Caco-2 (cell line): ENCODE results near the gene FUT7. TPM values are rescaled to one million over a fixed set of nuclear protein-coding genes. Genes with fewer than 3 reads are reported as not detected.

Experiments used
- BruUV-seq: library from RNA; stranded (reverse); fragments of 400-500 nt; replicated peaks from 2 replicates; lab custom pipeline; 2021; lab: Mats Ljungman, UMichigan
- CTCF ChIA-PET: fragments of 300-600 bp; sonication (Branson Sonifier 250); formaldehyde crosslinking; loops from one replicate; lab custom pipeline; 2022; ENCODE audit warnings: antibody characterized with exemption; lab: Charles Lee
- POLR2A ChIA-PET: fragments of 300-600 bp; sonication (Branson Sonifier 250); formaldehyde crosslinking; loops from one replicate; lab custom pipeline; 2022; ENCODE audit warnings: antibody characterized with exemption; lab: Charles Lee
- DNase-seq, 2 experiments: peaks; one replicate each; pipeline versions ENCODE4 v3.0.0 to v3.0.0-alpha.2; 2020 to 2022
- H3K27me3 ChIP-seq: replicated peaks from 2 replicates; pipeline ENCODE4 v1.6.0; 2011; ENCODE audit warnings: low read length; ENCODE audit not compliant: control insufficient read depth, insufficient read depth
- H3K36me3 ChIP-seq: 2 replicates; pipeline ENCODE4 v1.5.1; 2011; ENCODE audit warnings: low read length; ENCODE audit not compliant: control insufficient read depth, insufficient read depth
- H3K4me1 ChIP-seq: fragments of 250-450 bp; sonication (Bioruptor Pico); 2 replicates; pipeline ENCODE4 v1.5.1; 2020; ENCODE audit warnings: mild to moderate bottlenecking
- H3K4me3 ChIP-seq: 2 replicates; pipeline ENCODE4 v1.5.1; 2011; ENCODE audit warnings: low read depth, mild to moderate bottlenecking, control low read depth, low read length
- H3K9me3 ChIP-seq: fragments of 250-450 bp; sonication (Bioruptor Pico); 2 replicates; pipeline ENCODE4 v1.5.1; 2020; ENCODE audit warnings: mild to moderate bottlenecking, moderate library complexity
- H3K27ac Mint-ChIP-seq: one replicate; pipeline ENCODE4 v1.8.0; 2022; ENCODE audit warnings: mixed read lengths; ENCODE audit not compliant: unreplicated experiment
- H3K27me3 Mint-ChIP-seq: one replicate; pipeline ENCODE4 v1.8.0; 2022; ENCODE audit warnings: mixed read lengths; ENCODE audit not compliant: insufficient read depth, unreplicated experiment
- H3K36me3 Mint-ChIP-seq: one replicate; pipeline ENCODE4 v1.8.0; 2022; ENCODE audit warnings: mild to moderate bottlenecking, mixed read lengths; ENCODE audit not compliant: insufficient read depth, unreplicated experiment
- H3K4me1 Mint-ChIP-seq: one replicate; pipeline ENCODE4 v1.8.0; 2022; ENCODE audit warnings: low read depth, mixed read lengths; ENCODE audit not compliant: unreplicated experiment
- H3K4me3 Mint-ChIP-seq: one replicate; pipeline ENCODE4 v1.8.0; 2022; ENCODE audit warnings: mild to moderate bottlenecking, moderate library complexity, mixed read lengths; ENCODE audit not compliant: unreplicated experiment
- H3K9me3 Mint-ChIP-seq: one replicate; pipeline ENCODE4 v1.8.0; 2022; ENCODE audit warnings: mixed read lengths; ENCODE audit not compliant: unreplicated experiment
- intact Hi-C: fragments of 100-400 bp; cut with micrococcal nuclease; formaldehyde crosslinking; loops from one replicate; pipeline ENCODE4 v1.10.0; 2022; ENCODE audit not compliant: unreplicated experiment
- total RNA-seq: library from RNA; stranded (reverse); gene quantifications from 2 replicates; pipeline ENCODE4 v1.2.3, GENCODE V29; 2022
- TF ChIP-seq, protein P1 (sequence below), 2 experiments: fragments of 200-600 bp in 1 of 2; IDR thresholded peaks; 1 replicate in 1 of 2; 2 replicates in 1 of 2; pipeline versions ENCODE4 v1.5.1 to v1.8.0; 2011 to 2022; ENCODE audit warnings: antibody characterized with exemption in 1 of 2, control low read depth in 1 of 2, inconsistent platforms in 1 of 2, low read depth in 1 of 2, low read length in 1 of 2, mild to moderate bottlenecking in 1 of 2, moderate library complexity in 1 of 2; ENCODE audit not compliant: insufficient read depth in 1 of 2, severe bottlenecking in 1 of 2, unreplicated experiment in 1 of 2

FUT7 gene
- total RNA-seq, 1 experiment from 2014 or later, result not detected

DNA sequence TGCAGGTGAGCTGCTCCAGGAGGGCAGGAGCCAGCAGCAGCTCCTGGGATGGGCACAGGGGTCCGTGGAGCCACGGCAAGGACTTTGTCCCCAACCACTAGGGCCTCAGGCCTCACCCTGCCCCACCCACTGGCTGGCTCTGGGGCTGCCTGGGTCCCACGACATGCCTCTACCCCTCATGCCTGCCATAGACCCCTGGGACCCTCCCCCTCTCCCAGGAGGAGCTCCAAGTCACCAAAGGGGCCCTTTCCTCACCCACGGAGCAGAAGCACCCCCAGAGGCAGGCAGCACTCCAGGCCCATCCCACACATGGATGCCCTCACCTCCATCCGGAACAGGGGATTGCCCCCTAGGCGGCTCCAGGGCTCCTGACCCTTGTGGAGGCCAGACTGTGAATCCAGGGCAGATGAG lies 10.3 kb downstream of the FUT7 start:
- peak overlapping the region; percentile 39 for H3K27ac Mint-ChIP-seq
- peaks cover 18% of the 10 kb centered on the region for H3K36me3 Mint-ChIP-seq
- no peaks in the 10 kb centered on the region for H3K9me3 ChIP-seq
- H3K27me3 Mint-ChIP-seq, result no peaks in the 10 kb centered on the region
- H3K4me3 Mint-ChIP-seq, result no peak overlapping the region
- DNase-seq, result no peak
- H3K9me3 Mint-ChIP-seq, result no peaks in the 10 kb centered on the region
- intact Hi-C loops, result no loop called here
- H3K4me1 Mint-ChIP-seq, result peaks cover 4% of the 10 kb centered on the region
- H3K4me1 ChIP-seq, result peaks cover 6% of the 10 kb centered on the region
- no peak overlapping the region for H3K4me3 ChIP-seq
- TF ChIP-seq, protein P1, sequence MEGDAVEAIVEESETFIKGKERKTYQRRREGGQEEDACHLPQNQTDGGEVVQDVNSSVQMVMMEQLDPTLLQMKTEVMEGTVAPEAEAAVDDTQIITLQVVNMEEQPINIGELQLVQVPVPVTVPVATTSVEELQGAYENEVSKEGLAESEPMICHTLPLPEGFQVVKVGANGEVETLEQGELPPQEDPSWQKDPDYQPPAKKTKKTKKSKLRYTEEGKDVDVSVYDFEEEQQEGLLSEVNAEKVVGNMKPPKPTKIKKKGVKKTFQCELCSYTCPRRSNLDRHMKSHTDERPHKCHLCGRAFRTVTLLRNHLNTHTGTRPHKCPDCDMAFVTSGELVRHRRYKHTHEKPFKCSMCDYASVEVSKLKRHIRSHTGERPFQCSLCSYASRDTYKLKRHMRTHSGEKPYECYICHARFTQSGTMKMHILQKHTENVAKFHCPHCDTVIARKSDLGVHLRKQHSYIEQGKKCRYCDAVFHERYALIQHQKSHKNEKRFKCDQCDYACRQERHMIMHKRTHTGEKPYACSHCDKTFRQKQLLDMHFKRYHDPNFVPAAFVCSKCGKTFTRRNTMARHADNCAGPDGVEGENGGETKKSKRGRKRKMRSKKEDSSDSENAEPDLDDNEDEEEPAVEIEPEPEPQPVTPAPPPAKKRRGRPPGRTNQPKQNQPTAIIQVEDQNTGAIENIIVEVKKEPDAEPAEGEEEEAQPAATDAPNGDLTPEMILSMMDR (IDR thresholded peaks at IDR 0.05; ENCODE audit: insufficient read depth in 1 of 2, low read depth in 1 of 2, low read length in 1 of 2, severe bottlenecking in 1 of 2, unreplicated experiment in 1 of 2), result no peak
- POLR2A ChIA-PET, result no interaction called here
- CTCF ChIA-PET, result interaction anchor here (0.8 to 2.0 kb wide), 3 partner anchors 10 to 46 kb away, joined by 3 to 7 read pairs (median 4); partner anchors contain the start of gene FUT7
- H3K36me3 ChIP-seq, result peaks cover 1% of the 10 kb centered on the region
- no TSS peak for BruUV-seq
- H3K27me3 ChIP-seq, result no peaks in the 10 kb centered on the region

DNA sequence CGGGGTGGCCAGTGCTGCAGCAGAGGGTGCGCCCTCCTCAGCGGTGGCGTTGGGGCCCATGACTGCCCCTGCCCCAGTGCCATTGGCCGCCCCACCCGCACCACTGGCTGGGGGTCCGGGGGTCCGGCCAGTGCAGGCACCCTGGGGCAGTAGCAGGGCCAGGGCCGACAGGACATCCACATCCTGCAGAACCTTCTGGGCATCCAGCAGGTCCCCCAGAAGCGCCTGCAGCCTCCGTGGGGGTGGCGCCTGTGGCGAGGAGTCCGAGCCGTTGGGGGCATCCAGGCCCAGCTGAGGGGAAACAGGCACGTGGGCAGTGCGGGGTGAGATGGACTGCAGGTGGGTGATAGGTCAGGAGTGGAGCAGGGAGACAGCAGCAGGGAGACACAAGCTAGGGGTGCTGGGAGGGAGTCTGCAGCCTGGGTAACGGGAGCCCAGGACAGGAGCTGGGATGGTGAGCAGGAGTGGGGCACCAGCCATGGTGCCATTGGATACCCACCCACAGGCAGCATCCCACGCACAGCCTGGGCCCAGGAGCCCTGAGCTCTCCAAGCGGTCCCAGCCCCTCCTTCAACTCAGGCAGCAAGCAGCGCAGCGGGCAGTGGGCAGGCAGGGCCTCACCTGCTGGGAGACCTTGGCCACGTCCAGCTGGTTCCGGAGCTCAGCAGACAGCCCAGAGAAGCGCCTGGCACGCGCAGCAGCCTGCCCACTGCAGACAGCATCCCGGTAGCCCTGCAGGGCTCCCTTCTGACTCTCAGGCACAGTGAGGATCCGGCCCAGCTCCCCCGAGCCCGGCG lies 10.9 kb downstream of the FUT7 start:
- ChIA-PET POLR2A (no interaction called here), CTCF (interaction anchor here (2.0 kb wide), 1 partner anchor 14 kb away, joined by 7 read pairs; no protein-coding TSS in a partner anchor)
- H3K27ac Mint-ChIP-seq, result no peak overlapping the region
- no peak overlapping the region for H3K4me3 ChIP-seq
- peaks cover 6% of the 10 kb centered on the region for H3K4me1 ChIP-seq
- peaks cover 4% of the 10 kb centered on the region for H3K4me1 Mint-ChIP-seq
- H3K36me3 ChIP-seq, result peaks cover 1% of the 10 kb centered on the region
- DNase-seq, result no peak
- BruUV-seq, result no TSS peak
- no peaks in the 10 kb centered on the region for H3K9me3 Mint-ChIP-seq
- no peaks in the 10 kb centered on the region for H3K27me3 Mint-ChIP-seq
- H3K27me3 ChIP-seq, result no peaks in the 10 kb centered on the region
- H3K4me3 Mint-ChIP-seq, result no peak overlapping the region
- H3K36me3 Mint-ChIP-seq, result peaks cover 18% of the 10 kb centered on the region
- H3K9me3 ChIP-seq, result no peaks in the 10 kb centered on the region
- TF ChIP-seq, protein P1 (IDR thresholded peaks at IDR 0.05; ENCODE audit: insufficient read depth in 1 of 2, low read depth in 1 of 2, low read length in 1 of 2, severe bottlenecking in 1 of 2, unreplicated experiment in 1 of 2), result no peak
- intact Hi-C loops, result no loop called here

DNA sequence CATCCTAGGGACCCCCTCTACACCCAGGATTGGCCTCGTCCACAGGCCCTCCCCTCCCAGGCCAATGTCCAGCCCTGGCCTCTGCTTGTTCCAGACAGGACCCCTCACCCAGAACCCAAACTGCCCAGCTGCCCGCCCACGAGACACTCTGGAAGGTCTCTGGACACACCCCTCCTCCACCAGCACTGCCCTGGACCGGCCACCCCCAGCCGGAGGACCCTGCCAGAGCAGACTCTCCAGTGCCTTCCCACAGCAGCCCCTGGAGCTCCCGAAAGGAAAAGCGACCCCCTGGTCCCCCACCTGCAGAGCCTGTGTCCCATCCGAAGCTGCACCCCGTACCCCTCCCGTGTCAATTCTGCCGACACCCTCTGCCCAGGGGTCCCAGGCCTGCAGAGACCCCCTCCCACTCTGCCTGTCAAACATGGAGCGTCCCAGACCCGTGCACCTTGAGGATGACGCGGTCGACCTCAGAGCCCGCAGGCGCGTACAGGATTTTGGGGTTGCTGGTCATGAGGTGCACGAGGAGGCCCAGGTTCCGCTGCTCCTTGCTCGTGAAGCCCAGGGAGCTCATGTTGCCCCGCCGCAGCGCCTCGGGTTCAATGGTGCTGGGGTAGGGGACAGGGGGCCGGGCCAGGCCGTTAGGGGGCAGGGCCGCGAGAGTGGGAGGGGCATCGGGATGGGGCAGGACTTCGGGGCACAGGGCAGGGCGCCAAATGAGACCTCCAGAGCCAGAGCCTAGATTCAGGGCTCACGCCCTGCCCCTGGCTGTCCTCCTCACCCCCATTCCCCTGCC lies 11.8 kb downstream of the FUT7 start:
- peaks cover 4% of the 10 kb centered on the region for H3K4me1 Mint-ChIP-seq

More for the DNA sequence above, 11.8 kb downstream of the FUT7 start:
- no TSS peak for BruUV-seq
- DNase-seq, result no peak
- Histone ChIP-seq H3K4me3 (no peak overlapping the region), H3K9me3 (no peaks in the 10 kb centered on the region), H3K27me3 (no peaks in the 10 kb centered on the region), H3K36me3 (peaks cover 1% of the 10 kb centered on the region), H3K4me1 (peaks cover 6% of the 10 kb centered on the region)
- TF ChIP-seq, protein P1 (IDR thresholded peaks at IDR 0.05; ENCODE audit: insufficient read depth in 1 of 2, low read depth in 1 of 2, low read length in 1 of 2, severe bottlenecking in 1 of 2, unreplicated experiment in 1 of 2), result no peak
- H3K36me3 Mint-ChIP-seq, result peaks cover 18% of the 10 kb centered on the region
- intact Hi-C loops, result no loop called here
- CTCF ChIA-PET, result interaction anchor here (0.6 to 1.2 kb wide), 3 partner anchors 10 to 1086 kb away, joined by 4 to 5 read pairs (median 5); no protein-coding TSS in a partner anchor
- H3K4me3 Mint-ChIP-seq, result no peak overlapping the region
- POLR2A ChIA-PET, result no interaction called here
- no peaks in the 10 kb centered on the region for H3K9me3 Mint-ChIP-seq
- no peak overlapping the region for H3K27ac Mint-ChIP-seq
- no peaks in the 10 kb centered on the region for H3K27me3 Mint-ChIP-seq
